Measurements from ENCODE around the gene SRP68. TPM values are rescaled to one million over a fixed set of nuclear protein-coding genes. Genes with fewer than 3 reads are reported as not detected.

Gene SRP68
- total and polyA plus RNA-seq, 2 of the 4 experiments (the other 2 are of a cell fraction) = 47.1 to 82.6 TPM

DNA sequence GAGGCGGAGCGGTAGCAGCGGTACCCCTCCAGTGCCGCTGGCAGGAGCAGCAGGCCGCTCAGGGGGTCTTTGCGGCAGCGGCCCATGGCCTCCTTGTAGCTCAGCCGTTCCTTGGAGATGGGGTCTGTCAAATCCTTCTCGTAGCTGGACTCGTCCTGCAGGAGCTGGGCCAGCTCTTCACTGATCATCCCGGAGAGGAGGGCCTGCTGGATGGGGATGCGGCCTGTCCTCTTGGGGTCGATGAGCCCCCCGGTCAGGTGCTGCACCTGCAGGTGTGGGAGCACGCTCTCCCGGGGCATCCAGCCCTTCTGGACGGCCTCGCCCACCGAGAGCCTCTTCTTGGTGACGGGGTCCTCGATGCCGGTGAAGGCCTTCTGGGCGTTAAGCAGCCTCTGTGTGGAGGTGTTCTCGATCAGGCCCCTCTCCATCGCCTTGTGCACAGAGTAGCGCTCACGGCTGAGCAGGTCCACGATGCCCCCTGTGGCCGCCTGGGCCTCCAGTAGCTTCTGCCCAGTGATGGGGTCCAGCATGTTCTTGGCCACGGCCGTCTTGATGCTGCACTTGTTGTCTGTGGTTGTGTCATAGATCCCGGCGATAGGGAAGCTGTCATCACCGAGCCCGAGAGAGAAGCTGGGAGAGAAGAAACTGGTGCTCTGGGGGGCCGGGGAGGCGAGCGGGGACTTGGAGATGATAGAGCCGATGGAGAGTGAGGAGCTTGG lies 65.0 kb downstream of the SRP68 start:
- no peaks in the 10 kb centered on the region for H3K27me3 ChIP-seq (ENCODE audit: control insufficient read depth, insufficient read depth, low read length)
- no peak overlapping the region for H2BK20ac ChIP-seq (ENCODE audit: low read depth, low read length)
- no peaks in the 10 kb centered on the region for H3K9me3 ChIP-seq (ENCODE audit: control insufficient read depth, insufficient read depth, low read length)
- DNase-seq (no peak), ATAC-seq (ENCODE audit: low read depth) (no peak)
- H3K9me1 ChIP-seq (ENCODE audit: insufficient read depth, low read length) = no peaks in the 10 kb centered on the region
- no peak overlapping the region for H3K18ac ChIP-seq (ENCODE audit: low read depth, low read length)
- H3K4me1 ChIP-seq (ENCODE audit: control insufficient read depth, insufficient read depth, low read length) = peaks cover 7% of the 10 kb centered on the region
- H3K27ac ChIP-seq (ENCODE audit: insufficient read depth, low read length) = no peak overlapping the region
- no peak overlapping the region for H2BK120ac ChIP-seq (ENCODE audit: low read depth, low read length)
- H3K4me2 ChIP-seq (ENCODE audit: low read depth, low read length) = no peak overlapping the region
- no peak overlapping the region for H3K4me3 ChIP-seq (ENCODE audit: insufficient read depth, low read depth, low read length)
- no peak overlapping the region for H4K5ac ChIP-seq (ENCODE audit: low read depth, low read length)
- 94% methylated on average over 12 of the region's 39 CpGs; no CpG with 5 or more reads in 1 of the 2 experiments for WGBS, 2 experiments (ENCODE audit: extremely low coverage in 2 of 2, insufficient read length in 1 of 2)
- no peak overlapping the region for H2AK9ac ChIP-seq (replicated peaks; ENCODE audit: low read depth, low read length, poor library complexity)
- no peak overlapping the region for H3K14ac ChIP-seq (replicated peaks; ENCODE audit: low read depth, low read length)
- no peaks in the 10 kb centered on the region for H4K20me1 ChIP-seq (ENCODE audit: insufficient read depth, low read length)
- in situ Hi-C loops (cut with MboI; ENCODE audit: low sequenced_read_pairs) (loop anchor here (5.0 kb wide), 1 partner anchor 95 kb away; no protein-coding TSS in a partner anchor), intact Hi-C loops (cut with micrococcal nuclease) (loop anchor here (5.0 kb wide), 1 partner anchor 290 kb away; no protein-coding TSS in a partner anchor), dilution Hi-C loops (cut with HindIII; ENCODE audit: low sequenced_read_pairs, unreplicated experiment) (no loop called here)
- H2BK5ac ChIP-seq (ENCODE audit: low read depth, low read length, poor library complexity, severe bottlenecking) = no peak overlapping the region
- no peak overlapping the region for H3K4ac ChIP-seq (ENCODE audit: low read depth, low read length)
- H4K91ac ChIP-seq (ENCODE audit: insufficient read depth, low read depth, low read length) = no peak overlapping the region
- no peak overlapping the region for H2AFZ ChIP-seq (replicated peaks; ENCODE audit: low read length, poor library complexity)
- no peak overlapping the region for H3K56ac ChIP-seq (ENCODE audit: extremely low read depth, insufficient read depth, low read length)
- no peaks in the 10 kb centered on the region for H3K36me3 ChIP-seq (ENCODE audit: control insufficient read depth, insufficient read depth, low read length)
- no peak overlapping the region for H2AK5ac ChIP-seq (ENCODE audit: low read depth, low read length)
- no peak overlapping the region for H3K23ac ChIP-seq (ENCODE audit: low read depth, low read length)
- no peak overlapping the region for H3K9ac ChIP-seq (ENCODE audit: low read depth, low read length)
- CTCF ChIA-PET = interaction anchor here (1.3 kb wide), 1 partner anchor 102 kb away, joined by 4 read pairs; the partner anchor contains the start of gene MRPL38
- H4K8ac ChIP-seq (ENCODE audit: low read depth in 2 of 2, low read length in 2 of 2) = no peak overlapping the region
- peaks cover 0 to 3% of the 10 kb centered on the region in 2 experiments; a peak in 1 of 4 replicates for H3K79me1 ChIP-seq (ENCODE audit: low read depth in 1 of 2, low read length in 2 of 2)
- no peak overlapping the region for H2BK15ac ChIP-seq (ENCODE audit: low read depth, low read length)
- POLR2A ChIA-PET (ENCODE audit: unreplicated experiment) = no interaction called here
- no TSS peak for BruUV-seq (replicated peaks)
- TF ChIP-seq, protein P1, sequence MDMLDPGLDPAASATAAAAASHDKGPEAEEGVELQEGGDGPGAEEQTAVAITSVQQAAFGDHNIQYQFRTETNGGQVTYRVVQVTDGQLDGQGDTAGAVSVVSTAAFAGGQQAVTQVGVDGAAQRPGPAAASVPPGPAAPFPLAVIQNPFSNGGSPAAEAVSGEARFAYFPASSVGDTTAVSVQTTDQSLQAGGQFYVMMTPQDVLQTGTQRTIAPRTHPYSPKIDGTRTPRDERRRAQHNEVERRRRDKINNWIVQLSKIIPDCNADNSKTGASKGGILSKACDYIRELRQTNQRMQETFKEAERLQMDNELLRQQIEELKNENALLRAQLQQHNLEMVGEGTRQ (IDR thresholded peaks at IDR 0.05; ENCODE audit: low read depth, low read length) = no peak
- no peak for TF ChIP-seq MXI1 (IDR thresholded peaks at IDR 0.05; ENCODE audit: borderline replicate concordance, low read depth, low read length)
- no peak for TF ChIP-seq CHD1 (IDR thresholded peaks at IDR 0.05; ENCODE audit: low read depth, low read length)
- TF ChIP-seq MAFK (IDR thresholded peaks at IDR 0.05; ENCODE audit: low read depth, low read length) = no peak
- TF ChIP-seq RCOR1 (IDR thresholded peaks at IDR 0.05; ENCODE audit: insufficient replicate concordance, low read length) = no peak
- TF ChIP-seq, protein P2, sequence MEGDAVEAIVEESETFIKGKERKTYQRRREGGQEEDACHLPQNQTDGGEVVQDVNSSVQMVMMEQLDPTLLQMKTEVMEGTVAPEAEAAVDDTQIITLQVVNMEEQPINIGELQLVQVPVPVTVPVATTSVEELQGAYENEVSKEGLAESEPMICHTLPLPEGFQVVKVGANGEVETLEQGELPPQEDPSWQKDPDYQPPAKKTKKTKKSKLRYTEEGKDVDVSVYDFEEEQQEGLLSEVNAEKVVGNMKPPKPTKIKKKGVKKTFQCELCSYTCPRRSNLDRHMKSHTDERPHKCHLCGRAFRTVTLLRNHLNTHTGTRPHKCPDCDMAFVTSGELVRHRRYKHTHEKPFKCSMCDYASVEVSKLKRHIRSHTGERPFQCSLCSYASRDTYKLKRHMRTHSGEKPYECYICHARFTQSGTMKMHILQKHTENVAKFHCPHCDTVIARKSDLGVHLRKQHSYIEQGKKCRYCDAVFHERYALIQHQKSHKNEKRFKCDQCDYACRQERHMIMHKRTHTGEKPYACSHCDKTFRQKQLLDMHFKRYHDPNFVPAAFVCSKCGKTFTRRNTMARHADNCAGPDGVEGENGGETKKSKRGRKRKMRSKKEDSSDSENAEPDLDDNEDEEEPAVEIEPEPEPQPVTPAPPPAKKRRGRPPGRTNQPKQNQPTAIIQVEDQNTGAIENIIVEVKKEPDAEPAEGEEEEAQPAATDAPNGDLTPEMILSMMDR (conservative IDR thresholded peaks at IDR 0.05; ENCODE audit: low read depth, low read length) = no peak
- TF ChIP-seq RFX5 (IDR thresholded peaks at IDR 0.05; ENCODE audit: low read depth, low read length) = no peak
- TF ChIP-seq, protein P3, sequence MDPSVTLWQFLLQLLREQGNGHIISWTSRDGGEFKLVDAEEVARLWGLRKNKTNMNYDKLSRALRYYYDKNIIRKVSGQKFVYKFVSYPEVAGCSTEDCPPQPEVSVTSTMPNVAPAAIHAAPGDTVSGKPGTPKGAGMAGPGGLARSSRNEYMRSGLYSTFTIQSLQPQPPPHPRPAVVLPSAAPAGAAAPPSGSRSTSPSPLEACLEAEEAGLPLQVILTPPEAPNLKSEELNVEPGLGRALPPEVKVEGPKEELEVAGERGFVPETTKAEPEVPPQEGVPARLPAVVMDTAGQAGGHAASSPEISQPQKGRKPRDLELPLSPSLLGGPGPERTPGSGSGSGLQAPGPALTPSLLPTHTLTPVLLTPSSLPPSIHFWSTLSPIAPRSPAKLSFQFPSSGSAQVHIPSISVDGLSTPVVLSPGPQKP (IDR thresholded peaks at IDR 0.05; ENCODE audit: borderline replicate concordance, low read depth, low read length) = no peak
- TF ChIP-seq RAD21 (IDR thresholded peaks at IDR 0.05; ENCODE audit: low read length) = no peak
- TF ChIP-seq MAZ (IDR thresholded peaks at IDR 0.05; ENCODE audit: borderline replicate concordance, low read depth, low read length) = no peak
- no peak for TF ChIP-seq SMC3 (IDR thresholded peaks at IDR 0.05; ENCODE audit: low read depth, low read length)
- no peak for TF ChIP-seq NFE2L2 (IDR thresholded peaks at IDR 0.05; ENCODE audit: low read depth, low read length)
- TF ChIP-seq BHLHE40 (IDR thresholded peaks at IDR 0.05; ENCODE audit: low read depth, low read length) = no peak
- no peak for TF ChIP-seq POLR2A (IDR thresholded peaks at IDR 0.05; ENCODE audit: low read depth, low read length)
- TF ChIP-seq CEBPB (IDR thresholded peaks at IDR 0.05; ENCODE audit: low read depth, low read length) = no peak

All from IMR-90 (cell line).